GM21786 (cell line): ENCODE measurements around the gene SYNDIG1L.

Source experiments
- ATAC-seq: cut with Tn5 transposase; IDR thresholded peaks from one replicate; pipeline ENCODE4 v1.9.1; 2021; ENCODE audit not compliant: unreplicated experiment

The SYNDIG1L gene

GRCh38 chr14:74429991-74430390 lies 4.0 kb upstream of the SYNDIG1L start:
- ATAC-seq = no peak

GRCh38 chr14:74429221-74429691 lies 3.2 kb upstream of the SYNDIG1L start:
- no peak for ATAC-seq

- ATAC-seq = no peak
Observed at GRCh38 chr14:74427651-74428050, 1.6 kb upstream of the SYNDIG1L start.

GRCh38 chr14:74425525-74426201 lies 347 bp downstream of the SYNDIG1L start:
- no peak for ATAC-seq

GRCh38 chr14:74424606-74425005 lies 1.4 kb downstream of the SYNDIG1L start:
- no peak for ATAC-seq

DNA sequence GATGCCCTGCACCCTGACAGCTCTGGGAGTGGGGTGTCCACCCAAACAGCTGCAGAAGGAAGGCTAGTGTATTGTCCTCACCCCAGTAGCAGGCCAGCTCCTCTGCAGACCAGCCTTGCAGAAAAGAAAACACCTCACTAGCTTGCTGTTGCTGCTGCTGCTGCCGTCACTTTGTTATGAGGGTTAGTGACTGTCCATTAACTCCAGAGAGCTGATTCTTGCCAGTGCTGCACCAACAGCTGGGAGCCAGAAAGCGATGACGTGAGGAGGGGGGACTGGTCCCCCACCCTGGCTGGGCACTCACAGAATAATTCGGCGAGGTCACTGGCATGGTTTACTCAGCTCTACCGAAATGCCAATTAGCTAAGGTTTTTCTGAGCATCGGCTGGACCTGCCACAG lies 2.8 kb downstream of the SYNDIG1L start:
- no peak for ATAC-seq

DNA sequence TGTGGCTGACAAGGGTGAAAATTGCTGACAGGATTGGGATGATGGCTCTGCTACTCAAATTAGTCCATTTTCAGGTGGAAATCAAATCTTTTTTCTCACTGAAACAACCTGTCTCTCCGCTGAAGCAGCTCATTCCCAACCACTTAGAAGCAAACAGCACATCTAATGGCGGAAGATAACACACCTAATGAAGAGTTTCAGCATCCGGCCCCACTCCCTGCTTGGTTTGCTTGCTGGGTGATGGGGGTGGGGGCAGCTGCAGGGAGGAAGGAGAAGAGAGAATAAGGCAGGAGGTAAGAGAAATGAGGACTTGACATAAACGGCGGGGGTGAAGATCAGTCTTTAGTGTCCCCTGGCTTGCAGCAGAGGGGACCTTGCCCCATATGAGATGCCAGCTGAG lies 4.0 kb downstream of the SYNDIG1L start:
- no peak for ATAC-seq

- no peak for ATAC-seq
Observed at GRCh38 chr14:74419086-74419485, 6.9 kb downstream of the SYNDIG1L start.

- no peak for ATAC-seq
Observed at GRCh38 chr14:74418031-74418430, 8.0 kb downstream of the SYNDIG1L start.

DNA sequence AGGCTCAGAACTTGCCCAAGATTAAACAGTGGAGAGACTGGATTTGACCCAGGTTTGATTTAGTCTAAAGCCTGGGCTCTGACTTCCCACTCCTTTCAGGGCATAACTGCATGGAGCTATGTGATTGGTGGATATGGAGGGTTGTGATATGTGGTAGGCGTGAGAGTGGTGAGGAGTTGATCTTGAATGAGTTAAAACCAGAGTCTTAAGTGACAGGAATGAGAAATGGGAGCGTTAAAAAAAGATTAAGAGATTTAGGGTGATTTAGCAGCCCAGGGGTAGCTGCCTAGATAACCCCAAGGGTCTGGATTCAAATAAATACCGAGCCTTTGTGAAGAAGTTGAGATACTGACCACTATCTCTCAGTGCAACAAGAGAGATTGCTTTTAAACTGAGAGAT lies 8.4 kb downstream of the SYNDIG1L start:
- no peak for ATAC-seq

DNA sequence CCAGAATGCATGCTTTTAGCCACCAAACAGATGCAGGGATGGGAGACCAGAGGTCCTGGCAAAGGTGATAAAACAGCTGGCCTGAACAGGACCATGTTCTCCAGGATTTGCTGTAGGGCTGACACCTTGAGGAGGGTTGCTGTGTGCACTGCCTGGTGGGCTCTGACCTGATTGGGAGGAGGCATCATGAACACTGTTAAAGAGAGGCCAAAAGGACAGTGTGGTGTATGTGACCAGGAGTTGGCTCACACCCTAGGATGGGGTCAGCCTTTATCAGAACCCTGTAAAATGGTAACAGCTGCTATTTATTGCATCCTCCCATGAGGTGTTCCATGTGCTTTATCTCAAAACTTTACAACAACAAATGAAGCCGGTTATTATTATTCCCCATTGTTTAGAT lies 8.8 kb downstream of the SYNDIG1L start:
- no peak for ATAC-seq

- no peak for ATAC-seq
Observed at GRCh38 chr14:74415115-74415437, 10.9 kb downstream of the SYNDIG1L start.

DNA sequence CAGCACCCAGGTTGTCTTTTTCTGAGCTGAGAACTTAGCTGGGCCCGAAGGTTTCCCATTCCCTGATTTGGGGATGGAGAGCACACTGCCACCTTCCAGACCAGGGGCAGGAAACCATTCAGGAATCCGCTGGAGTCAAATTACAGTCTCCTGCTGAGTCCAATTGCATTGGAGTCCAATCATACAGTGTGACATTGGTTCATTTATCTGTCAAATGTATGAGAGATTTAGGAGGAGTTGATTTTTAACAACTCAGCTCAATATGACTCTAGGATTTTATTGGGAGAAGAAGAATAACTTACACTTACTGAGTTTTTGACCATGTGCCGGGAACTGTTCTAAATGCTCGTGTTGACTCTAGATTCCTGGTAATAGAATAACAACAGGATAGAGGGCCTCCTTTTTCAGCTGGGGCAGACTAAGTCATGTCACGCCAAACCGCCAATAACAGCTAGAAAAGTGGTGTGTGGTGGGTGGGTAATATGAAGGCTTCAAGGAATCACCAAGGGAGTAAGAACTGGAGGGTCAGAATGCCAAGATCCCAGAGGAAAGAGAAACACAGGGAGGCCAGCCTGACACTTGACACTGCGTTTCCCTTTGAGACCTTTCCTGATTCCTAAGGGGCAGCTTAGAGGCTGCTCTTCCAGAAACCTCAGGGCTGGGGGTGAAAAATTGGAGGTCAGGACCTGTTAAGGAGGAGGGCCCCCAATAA lies 11.5 kb downstream of the SYNDIG1L start:
- no peak for ATAC-seq

DNA sequence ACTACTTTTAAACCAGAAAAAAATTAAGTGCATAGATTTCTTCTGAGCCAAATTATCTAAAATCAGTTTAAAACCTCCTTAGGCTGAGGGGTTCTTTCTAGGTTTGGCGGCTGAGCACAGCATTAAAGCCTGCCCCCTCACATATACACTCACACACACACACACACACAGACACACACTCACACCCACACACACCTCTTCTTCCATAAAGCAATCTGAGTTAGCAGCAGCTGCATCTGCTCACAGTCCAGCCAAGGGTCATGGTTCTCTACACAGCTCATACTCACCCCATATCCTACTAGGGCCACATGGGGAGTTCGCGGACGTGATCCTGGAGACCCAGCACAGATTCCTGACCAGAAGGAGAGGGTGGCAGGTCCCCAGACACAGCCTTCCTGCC lies 12.4 kb downstream of the SYNDIG1L start:
- ATAC-seq = no peak

DNA sequence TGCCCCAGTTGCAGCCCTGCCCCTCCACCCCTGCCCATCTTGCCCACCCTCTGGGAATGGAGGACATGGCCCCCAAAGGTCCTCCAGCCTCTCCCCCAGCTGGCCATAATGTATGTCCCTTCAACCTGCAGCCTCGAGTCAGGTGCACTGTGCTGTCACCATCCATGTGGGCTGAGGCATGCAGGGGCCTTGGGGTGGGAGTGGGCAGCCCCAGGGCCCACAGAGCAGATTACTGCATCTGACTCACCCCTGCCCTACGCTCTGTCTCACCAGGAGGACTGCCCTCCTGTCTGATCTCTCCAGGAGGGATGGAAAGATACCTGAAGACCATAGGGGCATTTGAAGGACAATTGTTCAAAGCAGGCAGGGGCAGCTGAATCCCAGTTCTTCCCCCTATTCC lies 13.3 kb downstream of the SYNDIG1L start:
- ATAC-seq = no peak

GRCh38 chr14:74411671-74412070 lies 14.3 kb downstream of the SYNDIG1L start:
- ATAC-seq = no peak

DNA sequence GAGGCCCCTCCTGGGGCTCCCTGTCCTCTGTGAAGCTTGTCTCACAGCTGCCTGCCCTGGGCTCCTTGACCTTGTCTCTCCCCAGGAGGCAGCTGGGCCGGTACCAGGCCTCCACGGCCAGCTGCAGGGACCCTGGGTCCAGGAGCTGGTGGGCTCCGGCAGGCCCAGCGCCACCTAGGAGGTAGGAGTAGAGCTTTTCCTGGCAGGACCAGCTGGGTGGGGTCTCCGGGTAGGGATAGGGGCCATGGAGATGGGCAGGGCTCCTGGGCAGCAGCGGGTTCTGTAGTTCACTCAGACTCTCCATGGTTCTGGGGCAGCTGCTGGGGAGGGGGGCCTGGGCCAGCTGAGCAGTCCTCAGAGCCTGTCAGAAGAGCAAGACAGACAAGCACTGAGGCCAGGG lies 16.6 kb downstream of the SYNDIG1L start:
- ATAC-seq = no peak

DNA sequence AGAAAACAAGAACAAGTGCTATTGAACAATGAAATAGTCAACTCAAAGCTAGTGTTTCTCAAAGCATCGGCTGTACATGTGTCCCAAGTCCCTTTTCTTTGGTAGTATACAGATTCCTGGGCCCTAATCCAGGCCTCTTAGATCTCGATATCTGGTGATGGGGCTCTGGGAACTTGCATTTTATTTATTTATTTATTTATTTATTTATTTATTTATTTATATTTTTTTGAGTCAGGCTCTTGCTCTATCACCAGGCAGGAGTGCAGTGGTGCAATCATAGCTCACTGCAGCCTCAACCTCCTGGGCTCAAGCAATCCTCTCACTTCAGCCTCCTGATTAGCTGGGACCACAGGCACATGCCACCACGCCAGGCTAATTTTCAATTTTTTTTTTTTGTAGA lies 17.1 kb downstream of the SYNDIG1L start:
- ATAC-seq = no peak

DNA sequence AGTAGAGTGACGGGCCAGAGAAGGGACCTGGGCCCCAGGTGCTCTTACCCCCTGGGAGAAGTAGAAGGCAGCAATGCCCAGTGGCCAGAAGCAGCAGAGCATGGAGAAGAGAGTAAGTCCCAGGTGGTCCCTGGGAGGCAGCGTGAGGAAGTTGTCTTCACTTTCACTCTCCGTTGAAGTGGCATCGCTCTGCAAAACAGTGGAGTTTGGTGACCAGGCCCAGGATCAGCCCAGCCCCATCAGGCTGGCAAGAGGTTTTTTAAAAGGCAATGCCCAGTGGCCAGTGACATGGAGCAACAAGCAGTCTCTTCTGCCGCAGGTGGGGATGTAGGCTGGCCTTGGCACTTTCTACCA lies 18.2 kb downstream of the SYNDIG1L start:
- ATAC-seq = no peak

GRCh38 chr14:74407021-74407800 lies 18.8 kb downstream of the SYNDIG1L start:
- ATAC-seq = no peak

DNA sequence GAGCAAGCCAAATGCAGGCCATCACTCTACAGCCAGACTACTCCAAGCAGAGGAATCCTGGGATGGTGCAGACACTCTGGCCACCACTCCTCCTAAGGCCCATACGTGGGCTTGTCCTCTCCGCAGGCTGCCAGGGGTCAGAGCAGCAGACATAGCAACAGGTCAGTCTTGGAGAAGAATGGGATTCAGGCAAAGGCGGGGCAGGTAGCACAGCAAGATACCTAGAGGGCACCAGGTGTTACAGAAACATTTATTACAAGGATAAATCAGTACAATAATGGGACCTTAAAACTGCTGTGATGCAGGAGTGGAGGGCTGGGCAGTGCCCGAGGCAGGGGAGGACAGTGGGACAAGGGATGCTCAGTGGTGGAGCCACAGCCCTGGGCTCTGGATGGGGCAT lies 20.3 kb downstream of the SYNDIG1L start:
- no peak for ATAC-seq

- no peak for ATAC-seq
Observed at GRCh38 chr14:74404435-74404834, 21.6 kb downstream of the SYNDIG1L start.
